Measurements from ENCODE around the gene SMC1B. TPM values are rescaled to one million over a fixed set of nuclear protein-coding genes. Genes with fewer than 3 reads are reported as not detected.

Gene SMC1B
- total RNA-seq, 1 experiment from 2014 or later: 0.10 TPM

DNA sequence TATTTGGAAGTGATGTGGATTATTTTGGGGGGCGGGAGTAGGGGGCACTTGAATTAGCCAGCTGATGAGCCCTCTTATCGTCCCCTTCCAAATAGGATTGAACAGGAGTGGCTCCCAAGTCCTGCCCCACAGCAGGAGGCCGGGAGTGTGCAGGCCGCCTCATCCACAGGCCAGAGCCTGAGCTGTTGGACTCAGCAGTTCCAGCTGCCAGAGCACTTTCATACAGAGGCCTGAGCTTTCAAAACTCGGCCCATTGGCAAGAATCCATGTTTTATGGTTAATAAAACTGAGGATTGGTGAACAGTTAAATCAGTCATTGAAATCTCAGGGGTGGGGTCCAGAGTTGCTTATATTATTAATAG lies 94.1 kb downstream of the SMC1B start:
- H3K9me3 ChIP-seq (ENCODE audit: control insufficient read depth, insufficient read depth, low read depth, low read length): no peaks in the 10 kb centered on the region
- ChIA-PET POLR2A (no interaction called here), CTCF (no interaction called here)
- in situ Hi-C loops (cut with HindIII; ENCODE audit: low pct_unique_long_range_greater_than_20kb, low sequenced_read_pairs) (no loop called here), intact Hi-C loops (cut with micrococcal nuclease; ENCODE audit: unreplicated experiment) (no loop called here)
- H3K4me1 ChIP-seq (ENCODE audit: control insufficient read depth, insufficient read depth, low read length): peaks cover 9% of the 10 kb centered on the region; the same call in 1 of the 2 replicates
- ATAC-seq (no peak), DNase-seq (ENCODE audit: low read depth, low spot score) (no peak)
- no peaks in the 10 kb centered on the region for H3K27me3 ChIP-seq (ENCODE audit: control insufficient read depth, insufficient read depth, low read length)
- no peaks in the 10 kb centered on the region; the same call in 1 of the 2 replicates for H3K36me3 ChIP-seq (ENCODE audit: control insufficient read depth, insufficient read depth, low read length)
- BruUV-seq (replicated peaks): no TSS peak
- H3K4me3 ChIP-seq (ENCODE audit: low read depth in 2 of 2, low read length in 2 of 2): no peak overlapping the region
- TF ChIP-seq SIN3A (IDR thresholded peaks at IDR 0.05; ENCODE audit: borderline replicate concordance, insufficient read depth, low read depth, low read length) (no peak), POLR2AphosphoS5 (IDR thresholded peaks at IDR 0.05; ENCODE audit: low read depth, low read length) (no peak), TCF7L2 (IDR thresholded peaks at IDR 0.05; ENCODE audit: low read depth, low read length) (no peak)
- TF ChIP-seq, protein P1, sequence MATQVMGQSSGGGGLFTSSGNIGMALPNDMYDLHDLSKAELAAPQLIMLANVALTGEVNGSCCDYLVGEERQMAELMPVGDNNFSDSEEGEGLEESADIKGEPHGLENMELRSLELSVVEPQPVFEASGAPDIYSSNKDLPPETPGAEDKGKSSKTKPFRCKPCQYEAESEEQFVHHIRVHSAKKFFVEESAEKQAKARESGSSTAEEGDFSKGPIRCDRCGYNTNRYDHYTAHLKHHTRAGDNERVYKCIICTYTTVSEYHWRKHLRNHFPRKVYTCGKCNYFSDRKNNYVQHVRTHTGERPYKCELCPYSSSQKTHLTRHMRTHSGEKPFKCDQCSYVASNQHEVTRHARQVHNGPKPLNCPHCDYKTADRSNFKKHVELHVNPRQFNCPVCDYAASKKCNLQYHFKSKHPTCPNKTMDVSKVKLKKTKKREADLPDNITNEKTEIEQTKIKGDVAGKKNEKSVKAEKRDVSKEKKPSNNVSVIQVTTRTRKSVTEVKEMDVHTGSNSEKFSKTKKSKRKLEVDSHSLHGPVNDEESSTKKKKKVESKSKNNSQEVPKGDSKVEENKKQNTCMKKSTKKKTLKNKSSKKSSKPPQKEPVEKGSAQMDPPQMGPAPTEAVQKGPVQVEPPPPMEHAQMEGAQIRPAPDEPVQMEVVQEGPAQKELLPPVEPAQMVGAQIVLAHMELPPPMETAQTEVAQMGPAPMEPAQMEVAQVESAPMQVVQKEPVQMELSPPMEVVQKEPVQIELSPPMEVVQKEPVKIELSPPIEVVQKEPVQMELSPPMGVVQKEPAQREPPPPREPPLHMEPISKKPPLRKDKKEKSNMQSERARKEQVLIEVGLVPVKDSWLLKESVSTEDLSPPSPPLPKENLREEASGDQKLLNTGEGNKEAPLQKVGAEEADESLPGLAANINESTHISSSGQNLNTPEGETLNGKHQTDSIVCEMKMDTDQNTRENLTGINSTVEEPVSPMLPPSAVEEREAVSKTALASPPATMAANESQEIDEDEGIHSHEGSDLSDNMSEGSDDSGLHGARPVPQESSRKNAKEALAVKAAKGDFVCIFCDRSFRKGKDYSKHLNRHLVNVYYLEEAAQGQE (IDR thresholded peaks at IDR 0.05; ENCODE audit: insufficient read depth in 1 of 2, low read depth in 2 of 2, low read length in 1 of 2): no peak
- TF ChIP-seq, protein P2, sequence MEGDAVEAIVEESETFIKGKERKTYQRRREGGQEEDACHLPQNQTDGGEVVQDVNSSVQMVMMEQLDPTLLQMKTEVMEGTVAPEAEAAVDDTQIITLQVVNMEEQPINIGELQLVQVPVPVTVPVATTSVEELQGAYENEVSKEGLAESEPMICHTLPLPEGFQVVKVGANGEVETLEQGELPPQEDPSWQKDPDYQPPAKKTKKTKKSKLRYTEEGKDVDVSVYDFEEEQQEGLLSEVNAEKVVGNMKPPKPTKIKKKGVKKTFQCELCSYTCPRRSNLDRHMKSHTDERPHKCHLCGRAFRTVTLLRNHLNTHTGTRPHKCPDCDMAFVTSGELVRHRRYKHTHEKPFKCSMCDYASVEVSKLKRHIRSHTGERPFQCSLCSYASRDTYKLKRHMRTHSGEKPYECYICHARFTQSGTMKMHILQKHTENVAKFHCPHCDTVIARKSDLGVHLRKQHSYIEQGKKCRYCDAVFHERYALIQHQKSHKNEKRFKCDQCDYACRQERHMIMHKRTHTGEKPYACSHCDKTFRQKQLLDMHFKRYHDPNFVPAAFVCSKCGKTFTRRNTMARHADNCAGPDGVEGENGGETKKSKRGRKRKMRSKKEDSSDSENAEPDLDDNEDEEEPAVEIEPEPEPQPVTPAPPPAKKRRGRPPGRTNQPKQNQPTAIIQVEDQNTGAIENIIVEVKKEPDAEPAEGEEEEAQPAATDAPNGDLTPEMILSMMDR (IDR thresholded peaks at IDR 0.05): no peak
- H3K27ac ChIP-seq (ENCODE audit: low read length): no peak overlapping the region

DNA sequence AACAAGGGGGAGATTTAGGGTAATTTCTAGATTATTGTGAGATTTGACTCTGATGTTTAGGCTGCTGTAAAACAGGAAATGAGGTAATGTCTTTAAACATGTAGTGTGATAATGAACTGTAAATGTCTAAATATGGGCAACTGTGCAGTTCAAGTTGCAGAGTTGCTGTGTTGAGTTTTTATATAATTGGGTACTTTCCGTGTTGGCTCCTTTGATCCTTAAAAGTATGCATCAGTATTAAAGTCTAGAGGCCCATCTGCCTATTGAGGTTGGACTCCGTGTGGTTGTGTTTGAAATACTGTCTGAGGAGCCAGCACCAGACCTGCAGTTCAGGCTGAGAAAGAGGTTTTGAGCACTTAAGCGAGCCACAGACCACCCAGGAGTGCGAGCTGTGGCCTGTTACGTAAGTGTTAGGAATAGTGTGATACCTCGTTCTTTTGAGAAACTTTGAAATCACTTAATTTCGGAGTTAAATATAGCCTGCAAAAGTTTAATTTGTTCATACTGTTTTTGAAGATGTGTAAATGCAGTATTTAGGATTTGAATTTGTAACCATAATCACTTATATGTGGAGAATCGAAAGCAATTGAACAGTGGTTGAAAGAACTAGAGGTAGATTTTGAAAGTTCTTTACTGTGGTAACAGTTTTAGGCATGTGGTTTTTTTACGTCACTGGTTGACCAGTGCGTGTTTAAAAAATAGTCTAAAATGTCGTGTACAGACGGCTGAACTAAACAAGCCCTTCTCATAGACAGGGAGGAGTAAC lies 94.7 kb downstream of the SMC1B start:
- H3K27ac ChIP-seq (ENCODE audit: low read length): no peak overlapping the region
- TF ChIP-seq SIN3A (IDR thresholded peaks at IDR 0.05; ENCODE audit: borderline replicate concordance, insufficient read depth, low read depth, low read length) (no peak), POLR2AphosphoS5 (IDR thresholded peaks at IDR 0.05; ENCODE audit: low read depth, low read length) (no peak), TCF7L2 (IDR thresholded peaks at IDR 0.05; ENCODE audit: low read depth, low read length) (no peak)
- TF ChIP-seq, protein P2 (IDR thresholded peaks at IDR 0.05): no peak
- TF ChIP-seq, protein P1 (IDR thresholded peaks at IDR 0.05; ENCODE audit: insufficient read depth in 1 of 2, low read depth in 2 of 2, low read length in 1 of 2): no peak
- no peak overlapping the region for H3K4me3 ChIP-seq (ENCODE audit: low read depth in 2 of 2, low read length in 2 of 2)

More for the DNA sequence above, 94.7 kb downstream of the SMC1B start:
- no peaks in the 10 kb centered on the region for H3K9me3 ChIP-seq (ENCODE audit: control insufficient read depth, insufficient read depth, low read depth, low read length)
- ChIA-PET CTCF (interaction anchor here (0.6 kb wide), 1 partner anchor 14 kb away, joined by 4 read pairs; no protein-coding TSS in a partner anchor), POLR2A (no interaction called here)
- H3K36me3 ChIP-seq (ENCODE audit: control insufficient read depth, insufficient read depth, low read length): no peaks in the 10 kb centered on the region; the same call in 1 of the 2 replicates
- no peaks in the 10 kb centered on the region for H3K27me3 ChIP-seq (ENCODE audit: control insufficient read depth, insufficient read depth, low read length)
- intact Hi-C loops (cut with micrococcal nuclease; ENCODE audit: unreplicated experiment) (no loop called here), in situ Hi-C loops (cut with HindIII; ENCODE audit: low pct_unique_long_range_greater_than_20kb, low sequenced_read_pairs) (no loop called here)
- DNase-seq (ENCODE audit: low read depth, low spot score) (no peak), ATAC-seq (no peak)
- H3K4me1 ChIP-seq (ENCODE audit: control insufficient read depth, insufficient read depth, low read length): peaks cover 9% of the 10 kb centered on the region; the same call in 1 of the 2 replicates
- no TSS peak for BruUV-seq (replicated peaks)
